A549 (cell line): Measurements from ENCODE around the gene CELSR1.

ENCODE experiments used
- BHLHE40 ChIP-seq: IDR thresholded peaks from 2 replicates; pipeline ENCODE4 v1.6.1; 2012; ENCODE audit warnings: low read depth, low read length, inconsistent platforms
- CBX8 ChIP-seq: fragments of 200-600 bp; sonication (generic); IDR thresholded peaks from 2 replicates; pipeline ENCODE4 v1.6.1; 2016
- CTCF ChIP-seq: fragments of >200 bp; sonication (Bioruptor Twin); formaldehyde crosslinking; IDR thresholded peaks from 3 replicates; pipeline ENCODE4 v1.5.1; 2016
- E2F6 ChIP-seq: IDR thresholded peaks from 2 replicates; pipeline ENCODE4 v1.6.1; 2012; ENCODE audit warnings: low read depth, borderline replicate concordance
- EHF ChIP-seq: fragments of 250-450 bp; sonication (Bioruptor Pico); IDR thresholded peaks from 2 replicates; pipeline ENCODE4 v1.5.0; 2020; ENCODE audit warnings: mild to moderate bottlenecking
- EP300 ChIP-seq, 2 experiments: fragments of >200 bp; sonication (Bioruptor Twin); formaldehyde crosslinking; IDR thresholded peaks; 2 replicates in 1 of 2; 3 replicates in 1 of 2; pipeline ENCODE4 v1.6.1; 2016 to 2017
- KDM1A ChIP-seq: fragments of 200-600 bp; sonication (generic); IDR thresholded peaks from 2 replicates; pipeline ENCODE4 v1.6.1; 2016; ENCODE audit warnings: low read depth, mild to moderate bottlenecking
- MAFK ChIP-seq: fragments of 450-650 bp; IDR thresholded peaks from 2 replicates; pipeline ENCODE4 v1.6.1; 2014; ENCODE audit not compliant: partially characterized antibody
- MYC ChIP-seq: IDR thresholded peaks from 2 replicates; pipeline ENCODE4 v1.6.1; 2012; ENCODE audit warnings: mild to moderate bottlenecking, inconsistent platforms, low read length, improper control_type of control experiment, borderline replicate concordance
- RFX5 ChIP-seq: fragments of 450-650 bp; IDR thresholded peaks from 2 replicates; pipeline ENCODE4 v1.7.1; 2014; ENCODE audit warnings: antibody characterized with exemption, mild to moderate bottlenecking, moderate library complexity
- USF2 ChIP-seq: fragments of 450-650 bp; IDR thresholded peaks from 2 replicates; pipeline ENCODE4 v1.6.1; 2014; ENCODE audit warnings: antibody characterized with exemption

GRCh38 chr22:46541536-46541935 is 4.1 kb upstream of the CELSR1 start:
- TF ChIP-seq CTCF (no peak), RFX5 (no peak), E2F6 (no peak), BHLHE40 (no peak), MYC (no peak), EP300 (IDR thresholded peaks at IDR 0.05) (no peak), CBX8 (no peak), EHF (no peak), MAFK (no peak), USF2 (no peak), KDM1A (no peak)
